ENCODE results near the gene PCDHA10.

GRCh38 chr5:140881889-140882590 lies 26.3 kb downstream of the PCDHA10 start, which contains the start of gene PCDHA13:
- TF ChIP-seq CTCF (IDR thresholded peaks at IDR 0.05) = peak; percentile 29 to 52 (median 42)
- TF ChIP-seq POLR2A (IDR thresholded peaks at IDR 0.05) = no peak

Data from right lobe of liver (tissue), 4 donors.